Activated CD4-positive, alpha-beta T cell treated with anti-CD3 and anti-CD28 coated beads, Interleukin-2, Interleukin-4, amounts not matched to agents 100 ng/mL and 50 ng/mL, durations not matched to agents 16 hours and 8 hours (primary cell): ENCODE results near the gene POU2AF2.
"Not testable (repeated sequence)": the region's sequence is repeated elsewhere in the genome, so short reads cannot be mapped to it uniquely, and the experiment has no call there.

Experiments used
- DNase-seq: peaks from one replicate; pipeline ENCODE4 v3.0.0-alpha.2; 2020; ENCODE audit warnings: low spot score

Gene POU2AF2

DNA sequence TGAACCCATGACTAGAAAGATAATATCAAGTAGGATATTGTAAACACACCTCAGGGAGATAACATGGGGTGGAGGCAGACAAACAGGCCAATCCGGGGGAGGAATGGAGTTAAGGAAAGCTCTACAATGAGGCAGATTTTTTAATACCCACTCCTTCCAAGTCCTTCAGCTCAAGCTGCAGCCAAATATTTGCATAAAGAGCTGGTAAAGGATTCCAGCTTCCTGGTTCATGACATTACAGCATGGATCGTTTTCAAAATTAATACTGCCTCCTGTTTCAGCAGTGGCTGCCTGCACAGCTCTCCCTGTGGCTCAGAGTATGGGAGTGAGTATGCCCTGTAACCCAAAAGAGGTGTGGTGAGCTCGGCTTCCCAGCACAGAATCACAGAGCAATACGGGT, 57.9 kb downstream of the POU2AF2 start:
- DNase-seq: no peak

DNA sequence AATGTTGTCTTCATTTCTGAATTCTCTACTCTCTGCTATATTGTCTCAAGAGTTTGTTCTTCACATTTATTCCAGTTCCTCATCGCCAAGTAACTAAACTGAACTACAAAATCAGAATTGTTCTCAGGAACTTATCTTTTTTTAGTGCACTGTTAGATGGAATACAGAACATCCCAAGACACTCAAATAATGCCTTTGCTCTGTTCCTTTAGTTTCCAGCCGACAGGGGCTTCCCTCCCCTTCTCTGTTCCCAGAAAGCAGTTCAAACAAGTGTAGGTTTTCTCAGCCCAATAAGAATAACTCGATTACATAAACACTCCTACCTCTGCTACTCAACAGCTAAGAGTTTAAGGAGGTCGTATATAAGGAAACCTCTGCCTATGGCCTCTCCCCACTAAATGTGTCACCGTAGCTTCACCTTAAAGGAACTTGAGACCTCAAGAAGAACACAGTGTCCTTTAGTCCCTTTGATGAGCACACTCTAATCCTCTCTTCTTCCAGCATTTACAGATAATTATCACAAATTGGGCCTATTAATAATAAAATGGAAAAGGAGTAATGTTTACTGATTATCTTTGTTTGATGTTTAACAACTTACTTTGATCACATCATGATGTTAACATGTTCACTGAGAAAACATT, 59.8 kb downstream of the POU2AF2 start:
- DNase-seq: no peak

DNA sequence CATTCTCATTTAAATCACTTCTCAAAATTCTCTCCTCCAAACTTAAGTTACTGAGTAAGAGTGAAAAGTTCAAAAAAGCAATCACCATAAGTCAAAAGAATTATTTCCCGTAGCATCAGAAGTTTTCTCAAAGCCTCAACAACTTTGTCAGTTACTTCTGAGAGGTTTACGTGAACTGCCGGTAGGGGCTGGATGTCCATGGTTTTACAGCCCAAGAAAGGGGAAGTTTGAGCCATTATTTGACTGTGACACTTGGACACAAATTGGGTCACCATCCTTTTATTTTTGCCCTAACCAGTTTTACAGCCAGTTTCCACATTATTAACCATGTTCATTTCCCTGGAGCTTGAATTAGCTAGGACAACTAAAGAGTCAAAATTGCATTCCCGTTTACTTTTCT, 60.4 kb downstream of the POU2AF2 start:
- no peak for DNase-seq

DNA sequence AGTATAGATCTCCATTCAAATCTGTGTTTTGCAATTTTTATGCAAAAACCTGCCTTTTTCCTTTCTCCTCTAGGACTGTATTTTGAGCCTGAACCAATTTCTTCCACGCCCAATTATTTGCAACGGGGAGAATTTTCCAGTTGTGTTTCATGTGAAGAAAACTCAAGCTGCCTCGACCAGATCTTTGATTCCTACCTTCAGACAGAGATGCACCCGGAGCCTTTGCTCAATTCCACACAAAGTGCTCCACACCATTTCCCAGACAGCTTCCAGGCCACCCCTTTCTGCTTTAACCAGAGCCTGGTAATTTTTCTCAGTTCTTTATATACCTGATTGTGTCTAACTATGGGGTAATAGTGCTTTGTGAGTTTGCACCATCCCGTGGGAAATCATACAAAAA, 60.8 kb downstream of the POU2AF2 start:
- DNase-seq: no peak

DNA sequence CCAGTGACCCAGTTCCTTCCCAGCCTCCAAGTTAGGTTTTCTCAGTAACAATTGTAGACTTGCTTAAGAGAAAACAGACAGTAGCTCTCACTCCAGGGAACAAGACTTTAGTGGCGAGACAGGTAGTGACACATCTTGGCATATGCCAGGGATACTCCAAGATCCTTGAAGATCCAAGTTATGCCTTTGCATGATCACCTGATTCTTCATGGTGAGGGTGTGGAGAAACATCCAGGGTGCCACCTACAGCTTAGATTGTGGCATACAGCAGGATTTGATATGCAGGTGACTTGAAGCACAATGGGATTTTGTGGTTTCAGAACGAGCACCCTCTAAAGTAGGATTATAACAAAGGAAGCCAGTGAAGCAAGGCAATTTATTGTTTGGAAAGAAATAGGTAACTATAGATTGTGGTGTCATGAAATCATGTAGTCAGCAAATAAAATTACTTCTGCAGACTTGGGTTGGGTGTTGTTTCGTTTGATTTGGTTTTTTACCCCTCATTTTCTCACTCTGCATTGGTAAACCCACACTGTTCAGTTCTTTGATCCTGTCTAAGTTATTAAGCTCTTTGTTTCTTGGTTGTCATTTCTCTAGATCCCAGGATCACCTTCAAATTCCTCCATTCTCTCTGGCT, 62.1 kb downstream of the POU2AF2 start:
- no peak for DNase-seq

DNA sequence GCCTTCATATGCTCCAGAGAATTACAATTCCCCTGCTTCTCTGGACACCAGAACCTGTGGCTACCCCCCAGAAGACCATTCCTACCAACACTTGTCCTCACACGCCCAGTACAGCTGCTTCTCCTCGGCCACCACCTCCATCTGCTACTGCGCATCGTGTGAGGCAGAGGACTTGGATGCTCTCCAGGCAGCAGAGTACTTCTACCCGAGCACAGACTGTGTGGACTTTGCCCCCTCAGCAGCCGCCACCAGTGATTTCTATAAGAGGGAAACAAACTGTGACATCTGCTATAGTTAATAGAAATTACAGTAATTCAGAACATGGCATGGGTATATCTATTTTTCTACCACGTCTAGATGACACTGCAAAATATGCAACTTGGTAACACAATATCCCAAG, 62.6 kb downstream of the POU2AF2 start:
- DNase-seq: no peak

DNA sequence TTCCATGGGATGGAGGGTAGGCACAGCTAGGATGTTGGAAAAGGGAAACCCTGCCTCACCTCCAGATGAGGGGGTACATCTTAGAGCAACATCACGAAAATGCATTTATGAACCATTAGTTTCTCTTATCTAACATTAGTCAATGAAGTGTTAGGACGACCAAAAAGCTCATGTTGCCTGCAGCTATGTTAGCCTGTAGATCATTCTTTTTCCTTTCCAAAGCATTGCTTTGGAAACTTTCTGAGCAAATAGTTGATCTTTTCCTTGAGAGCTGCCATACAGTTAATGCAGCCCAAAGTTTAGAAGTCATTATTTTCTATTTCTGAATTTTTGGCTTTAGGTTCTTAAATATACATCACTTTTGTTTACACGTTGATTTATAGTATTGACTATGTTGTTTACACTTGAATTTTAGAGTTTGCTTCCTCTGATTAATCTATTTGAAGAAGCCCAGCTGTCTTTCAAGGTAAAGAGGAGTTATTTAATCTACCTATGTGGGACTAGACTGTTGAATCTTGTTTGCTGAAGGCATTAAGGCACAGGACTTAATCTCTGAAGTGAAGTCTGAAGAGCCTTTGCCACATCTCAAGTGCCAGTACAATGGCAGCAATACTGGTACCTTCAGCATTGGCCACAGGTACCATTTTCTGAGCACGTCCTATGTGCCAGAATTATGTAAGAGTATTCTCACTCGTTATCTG, 63.8 kb downstream of the POU2AF2 start:
- DNase-seq: no peak

DNA sequence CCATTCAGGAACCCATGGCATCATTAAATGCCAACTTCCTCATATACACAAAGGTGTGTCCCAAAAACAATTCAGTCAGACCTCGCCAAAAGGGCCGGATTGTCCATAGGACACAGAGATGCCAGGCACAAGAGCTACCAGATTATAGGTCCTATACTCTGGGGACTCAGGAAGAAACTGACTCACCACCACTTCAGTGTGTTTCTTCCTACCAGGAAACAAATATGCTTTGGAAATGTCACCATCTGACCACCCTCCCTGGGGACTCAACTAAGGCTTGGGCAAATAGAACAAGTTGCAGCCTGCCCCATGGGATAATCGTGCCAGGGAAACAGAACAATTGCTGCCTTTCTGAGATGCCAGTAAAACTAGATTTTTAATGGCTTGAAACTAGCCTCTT, 64.6 kb downstream of the POU2AF2 start:
- no peak for DNase-seq

DNA sequence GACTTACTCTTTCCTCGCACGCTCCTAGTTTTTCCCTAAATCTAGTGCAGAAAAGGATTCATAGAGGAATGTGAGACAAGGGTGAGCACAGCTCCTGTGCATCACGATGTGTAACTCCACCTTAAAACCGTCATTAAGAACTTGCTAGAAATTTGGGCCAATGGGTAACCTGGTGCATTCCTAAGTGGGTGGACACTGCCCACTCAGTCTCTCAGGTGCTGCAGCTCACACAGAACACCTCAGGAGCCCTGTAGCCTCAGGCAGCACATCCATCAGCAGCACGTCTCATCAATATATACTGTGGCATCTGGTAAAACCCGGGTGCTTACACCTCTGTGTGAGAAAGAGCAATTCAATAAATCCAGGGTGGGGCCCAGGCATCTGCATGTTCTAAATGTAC, 65.2 kb downstream of the POU2AF2 start:
- DNase-seq: no peak

DNA sequence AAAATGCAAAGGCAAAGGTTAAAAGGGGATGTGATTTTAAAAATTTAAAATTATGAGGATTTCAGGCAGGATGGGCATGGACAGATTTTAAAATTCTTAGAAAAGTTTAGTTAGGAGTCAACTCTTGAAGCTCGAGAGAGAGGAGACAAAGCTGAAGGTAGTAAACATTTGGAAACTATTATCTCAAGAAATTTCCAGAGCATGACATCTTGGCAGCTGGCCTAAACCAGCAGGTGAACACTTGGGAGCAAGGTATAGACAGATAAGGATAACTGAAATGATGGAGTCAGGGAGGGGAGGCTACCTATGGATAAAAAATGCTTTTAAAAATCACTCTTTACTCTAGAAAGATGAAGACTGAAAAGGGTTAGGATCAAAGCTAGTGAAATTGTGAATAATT, 66.6 kb downstream of the POU2AF2 start:
- DNase-seq: no peak

DNA sequence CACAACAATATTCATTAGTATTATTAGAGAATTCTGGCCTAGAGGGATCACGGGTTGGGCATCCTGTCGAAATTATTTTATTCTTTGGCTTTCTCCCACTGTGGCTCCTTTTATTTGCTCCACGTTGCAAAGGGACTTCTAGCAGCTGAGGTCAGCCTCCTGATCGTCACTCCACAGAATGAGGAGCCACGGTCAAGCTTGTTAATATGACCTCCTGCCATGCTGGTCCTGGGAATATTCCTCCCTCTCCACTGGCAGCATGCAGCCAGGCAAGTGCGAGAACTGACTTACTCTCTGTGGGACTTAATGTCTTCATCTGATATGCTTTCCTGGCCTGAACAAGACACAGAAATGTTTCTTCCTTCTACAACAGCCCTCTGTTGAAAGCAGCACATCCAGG, 73.8 kb downstream of the POU2AF2 start:
- DNase-seq: no peak

DNA sequence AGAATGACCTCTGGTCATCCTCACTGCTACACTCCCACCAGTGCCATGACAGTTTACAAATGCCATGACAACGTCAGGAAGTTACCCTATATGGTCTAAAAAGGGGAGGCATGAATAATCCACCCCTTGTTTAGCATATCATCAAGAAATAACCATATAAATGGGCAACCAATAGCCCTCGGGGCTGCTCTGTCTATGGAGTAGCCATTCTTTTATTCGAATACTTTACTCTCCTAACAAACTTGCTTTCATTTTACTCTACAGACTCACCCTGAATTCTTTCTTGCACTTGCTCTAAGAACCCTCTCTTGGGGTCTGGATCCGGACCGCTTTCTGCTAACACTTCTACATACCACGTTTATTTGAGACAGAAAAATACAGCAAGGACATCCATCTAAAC, 74.7 kb downstream of the POU2AF2 start:
- not testable (repeated sequence) for DNase-seq

DNA sequence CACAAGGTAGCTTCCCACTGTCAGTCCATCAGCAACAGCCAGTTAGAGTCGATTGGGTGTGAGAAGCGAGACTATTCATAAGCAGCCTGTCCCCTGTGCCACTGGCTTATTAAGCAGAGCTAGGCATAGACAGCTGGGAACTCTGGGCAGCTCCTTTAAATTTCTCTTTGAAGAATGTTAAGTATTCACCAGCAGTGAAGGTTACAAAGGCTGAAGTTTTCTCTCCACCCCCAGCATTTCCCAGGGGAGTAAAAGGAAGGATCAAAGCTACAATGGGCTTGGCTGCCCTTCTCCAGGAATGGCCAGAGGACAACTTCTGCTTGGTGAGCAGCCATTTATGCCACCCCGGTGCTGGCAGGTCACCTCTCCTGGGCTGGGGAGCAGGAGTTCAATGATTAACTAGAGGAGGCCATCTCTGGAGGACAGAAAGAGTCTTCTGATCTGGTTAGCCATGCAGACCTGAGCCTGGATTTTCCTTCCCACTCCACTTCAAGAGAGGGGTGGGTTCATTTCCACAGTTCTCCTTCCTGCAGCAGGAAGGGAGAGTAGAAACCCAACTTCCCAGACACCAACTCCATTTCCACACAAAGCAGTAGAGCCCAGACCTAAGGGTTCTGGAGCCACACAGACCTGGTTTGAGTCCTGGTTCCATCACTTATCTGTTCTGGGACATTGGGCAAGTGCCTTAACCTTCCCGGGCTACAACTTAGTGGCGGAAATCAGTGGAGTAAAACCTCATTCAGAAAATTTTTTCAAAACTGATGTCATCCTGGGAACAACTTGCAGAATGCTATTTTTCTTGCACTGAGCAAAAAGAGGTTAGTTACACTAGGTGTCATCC, 75.4 kb downstream of the POU2AF2 start:
- DNase-seq: no peak

DNA sequence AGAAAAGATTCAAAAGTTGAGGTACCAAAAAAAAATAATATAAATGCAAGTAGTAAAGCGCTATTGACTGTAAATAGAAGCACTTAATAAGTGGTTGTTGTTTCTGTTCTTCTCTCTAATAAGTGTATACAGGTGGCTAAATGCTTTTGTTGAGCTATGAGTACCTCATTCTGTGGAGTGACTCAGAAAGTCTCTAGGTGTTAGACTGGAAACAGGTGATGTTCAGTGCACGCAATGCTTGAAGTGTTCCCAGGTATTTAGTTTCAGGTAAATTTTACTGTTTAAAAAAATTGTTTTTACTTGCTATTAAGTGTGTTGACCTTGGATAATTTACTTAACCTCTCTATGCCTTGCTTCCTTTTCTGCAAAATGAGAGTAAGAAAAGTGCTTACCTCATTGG, 77.0 kb downstream of the POU2AF2 start:
- no peak for DNase-seq

DNA sequence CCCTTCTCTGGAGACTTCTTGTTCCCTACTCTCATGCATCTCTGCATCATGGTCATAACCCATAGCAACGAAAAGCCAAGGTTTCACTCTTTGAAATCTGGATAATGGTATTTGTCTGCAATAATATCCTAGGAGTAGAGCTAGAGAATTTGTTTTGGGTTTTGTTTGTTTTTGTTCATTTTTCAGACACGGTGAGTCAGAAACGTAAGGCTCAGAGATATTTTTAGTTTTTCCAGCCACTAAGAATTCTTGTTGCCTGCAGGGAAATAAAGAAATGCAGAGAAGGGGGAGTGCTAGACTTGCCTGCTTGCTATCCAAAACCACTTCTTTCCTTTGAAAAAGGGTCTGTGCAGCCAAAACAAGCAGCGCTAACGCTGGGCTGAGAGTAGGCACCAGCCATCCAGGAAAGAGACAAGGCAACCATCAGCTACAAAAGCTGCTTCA, 78.8 kb downstream of the POU2AF2 start:
- DNase-seq: no peak

DNA sequence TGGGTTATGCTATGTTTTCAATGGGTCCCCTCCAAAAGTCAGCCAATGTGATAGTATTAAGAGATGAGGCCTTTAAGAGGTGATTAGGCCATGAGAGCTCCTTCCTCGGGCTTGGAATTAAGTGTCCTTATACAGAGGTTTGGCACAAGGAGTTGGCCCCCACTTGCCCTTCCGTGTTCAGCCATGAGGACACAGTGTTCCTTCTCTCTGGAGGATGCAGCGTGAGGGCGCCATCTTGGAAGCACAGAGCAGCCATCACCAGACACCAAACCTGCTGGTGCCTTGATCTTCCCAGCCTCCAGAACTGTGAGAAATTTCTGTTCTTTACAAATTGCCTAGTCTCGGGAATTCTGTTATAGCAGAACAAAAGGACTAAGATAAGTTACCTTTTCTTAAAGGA, 79.7 kb downstream of the POU2AF2 start:
- DNase-seq: no peak

DNA sequence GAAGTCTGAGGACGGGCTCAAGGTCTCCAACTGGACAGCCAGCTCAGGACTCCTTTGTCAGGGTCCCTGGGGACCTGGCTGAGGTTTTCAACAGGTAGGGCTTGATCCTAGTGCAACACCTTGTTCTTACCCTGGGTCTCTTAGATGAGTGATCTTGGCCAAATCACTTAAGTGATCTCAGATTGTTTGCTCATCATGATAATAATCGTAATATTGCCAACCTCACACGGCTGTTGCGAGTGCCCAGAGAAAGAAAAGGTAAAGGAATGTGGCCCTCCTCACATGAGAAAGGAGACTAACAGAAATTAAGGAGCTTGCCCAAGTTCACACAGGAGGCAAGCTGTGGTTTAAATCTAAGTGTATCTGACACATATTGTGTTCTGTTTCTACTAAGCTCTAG, 81.3 kb downstream of the POU2AF2 start:
- no peak for DNase-seq

DNA sequence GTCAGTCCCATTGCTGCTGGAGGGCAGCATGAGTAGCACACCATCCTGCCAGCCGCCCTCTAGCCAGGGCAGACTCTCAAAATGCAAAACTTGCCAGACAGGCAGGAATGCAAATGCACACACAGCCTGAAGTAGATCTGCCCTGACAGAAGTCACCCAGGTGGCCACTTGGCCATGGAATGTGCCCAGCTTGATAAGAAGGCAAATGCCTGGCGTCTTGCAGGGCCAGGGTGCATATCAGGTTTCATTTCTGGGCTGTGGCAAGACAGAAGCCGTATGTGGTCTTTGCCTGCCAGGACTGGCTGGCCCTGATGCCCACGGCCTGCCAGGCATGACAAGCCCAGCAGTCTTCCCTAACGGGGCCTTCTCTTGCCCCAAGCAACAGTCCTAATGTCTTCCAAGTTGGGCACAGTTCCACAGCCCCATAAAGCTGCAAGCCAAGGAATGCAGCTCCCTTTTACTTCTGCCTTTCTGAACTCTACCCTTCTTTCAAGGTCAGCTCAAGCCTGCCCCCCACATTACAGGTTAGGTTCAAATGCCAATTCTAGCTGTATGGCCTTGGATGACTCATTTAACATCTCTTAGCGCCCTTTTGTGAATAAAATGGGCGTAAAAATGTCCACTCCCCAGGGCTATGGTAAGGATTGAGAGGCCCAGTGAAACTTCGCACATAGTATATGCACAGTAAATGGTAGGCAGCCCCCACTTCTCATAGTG, 82.5 kb downstream of the POU2AF2 start:
- no peak for DNase-seq

DNA sequence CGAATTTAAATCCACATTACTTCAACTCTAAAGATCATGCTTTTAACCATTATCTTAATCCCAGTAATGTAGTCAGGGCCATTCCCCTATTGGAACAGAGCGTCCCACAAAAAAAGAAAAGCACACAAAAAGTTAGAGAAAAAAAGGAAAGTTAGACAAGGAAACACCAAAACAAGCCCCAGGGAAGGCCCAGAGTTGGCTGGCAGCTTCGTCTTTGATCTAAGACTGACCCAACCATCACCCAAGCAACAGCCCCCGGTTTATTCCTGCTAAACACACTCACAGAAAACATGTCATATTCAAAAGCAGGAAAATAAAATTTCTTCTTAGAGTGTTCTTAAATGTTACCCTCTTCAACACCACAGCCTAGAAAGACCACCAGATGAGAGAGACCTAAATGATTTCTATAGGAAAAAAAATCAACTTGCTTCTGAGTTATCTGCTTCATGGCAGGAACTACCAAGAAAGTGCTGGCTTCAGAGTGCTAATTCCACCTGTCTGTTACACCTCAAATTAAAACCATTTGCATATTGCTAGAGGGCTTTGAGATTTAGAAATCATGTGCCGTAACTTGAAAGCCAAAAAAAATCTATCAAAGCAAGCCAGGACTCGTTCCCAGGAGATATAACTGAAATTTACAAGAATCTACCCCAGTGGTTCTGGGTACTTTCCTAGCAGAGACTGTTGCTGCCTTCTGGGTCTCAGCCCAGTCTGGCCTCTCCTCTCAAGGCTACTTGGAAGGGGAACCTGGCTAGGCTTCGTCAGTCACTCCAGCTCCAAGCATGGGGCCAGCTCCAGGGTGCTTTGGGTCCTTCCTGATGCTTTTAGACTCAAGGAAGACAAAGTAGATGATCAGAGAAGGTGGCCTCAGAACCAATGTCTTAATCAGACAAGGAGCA, 84.0 kb downstream of the POU2AF2 start:
- no peak for DNase-seq

DNA sequence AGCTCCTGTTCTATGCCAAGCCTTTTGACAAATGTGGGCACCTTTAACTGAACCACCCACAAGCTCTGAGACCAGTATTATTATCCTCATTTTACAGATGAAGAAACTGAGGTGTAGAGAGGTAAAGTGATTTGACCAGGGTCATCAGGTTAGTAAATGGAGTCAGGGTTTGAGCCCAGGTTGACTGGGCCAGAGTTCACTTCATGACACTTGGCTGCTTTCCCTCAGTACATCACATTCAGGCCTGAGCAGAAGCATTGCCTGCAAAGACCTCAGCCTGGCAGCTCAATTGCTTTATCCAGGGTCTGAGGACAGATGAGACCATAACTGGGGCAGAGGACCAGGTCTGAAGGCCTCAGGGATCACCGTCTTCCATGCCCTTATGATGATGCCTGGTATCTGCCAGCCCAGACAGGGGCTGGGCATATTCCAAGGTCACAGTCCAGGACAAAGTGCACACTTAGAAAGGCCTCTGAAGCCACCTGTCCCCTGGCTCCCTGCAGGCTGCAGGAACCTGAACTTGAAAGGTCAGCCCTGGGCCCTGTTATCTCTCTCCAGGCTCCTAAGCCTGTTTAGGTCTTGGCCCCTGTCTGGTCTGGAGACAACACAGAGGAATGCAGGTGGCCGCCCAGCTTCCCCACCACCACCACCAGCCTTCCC, 84.8 kb downstream of the POU2AF2 start:
- DNase-seq: no peak
